ENCODE data around the gene SERPINE2.

The SERPINE2 gene

DNA sequence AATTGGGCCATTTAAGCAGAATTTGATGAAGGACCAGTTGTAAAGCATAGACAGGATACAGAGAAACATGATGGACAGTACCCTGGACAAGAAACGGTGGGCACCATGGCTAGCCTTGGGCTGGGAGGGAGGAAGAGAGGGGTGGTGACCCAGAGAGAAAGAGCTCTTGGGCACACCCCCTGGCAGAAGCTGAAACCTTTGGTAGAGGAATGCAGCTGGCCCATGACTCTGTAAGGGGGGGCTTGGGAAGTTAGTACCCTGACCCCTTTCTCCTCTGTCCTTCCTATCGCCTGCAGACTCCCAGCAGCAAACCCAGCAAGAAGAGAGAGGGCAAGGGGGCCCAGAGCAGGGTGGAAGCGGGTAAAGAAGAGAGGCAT lies 49.2 kb downstream of the SERPINE2 start:
- H3K36me3 ChIP-seq (ENCODE audit: insufficient read depth, low read length), result no peaks in the 10 kb centered on the region
- H4K20me1 ChIP-seq (ENCODE audit: insufficient read depth, low read length, poor library complexity, severe bottlenecking), result no peaks in the 10 kb centered on the region
- H3K4me2 ChIP-seq (ENCODE audit: low read depth, low read length, poor library complexity, severe bottlenecking), result no peak overlapping the region
- H3K9me2 ChIP-seq (replicated peaks; ENCODE audit: low read depth, low read length), result no peaks in the 10 kb centered on the region
- no peaks in the 10 kb centered on the region for H3F3A ChIP-seq (ENCODE audit: low read depth)
- no peaks in the 10 kb centered on the region for H3K9me3 ChIP-seq (ENCODE audit: insufficient read depth, low read depth, low read length)
- H3K4me3 ChIP-seq (ENCODE audit: low read length, poor library complexity, severe bottlenecking), result no peak overlapping the region
- TF ChIP-seq, protein P1, sequence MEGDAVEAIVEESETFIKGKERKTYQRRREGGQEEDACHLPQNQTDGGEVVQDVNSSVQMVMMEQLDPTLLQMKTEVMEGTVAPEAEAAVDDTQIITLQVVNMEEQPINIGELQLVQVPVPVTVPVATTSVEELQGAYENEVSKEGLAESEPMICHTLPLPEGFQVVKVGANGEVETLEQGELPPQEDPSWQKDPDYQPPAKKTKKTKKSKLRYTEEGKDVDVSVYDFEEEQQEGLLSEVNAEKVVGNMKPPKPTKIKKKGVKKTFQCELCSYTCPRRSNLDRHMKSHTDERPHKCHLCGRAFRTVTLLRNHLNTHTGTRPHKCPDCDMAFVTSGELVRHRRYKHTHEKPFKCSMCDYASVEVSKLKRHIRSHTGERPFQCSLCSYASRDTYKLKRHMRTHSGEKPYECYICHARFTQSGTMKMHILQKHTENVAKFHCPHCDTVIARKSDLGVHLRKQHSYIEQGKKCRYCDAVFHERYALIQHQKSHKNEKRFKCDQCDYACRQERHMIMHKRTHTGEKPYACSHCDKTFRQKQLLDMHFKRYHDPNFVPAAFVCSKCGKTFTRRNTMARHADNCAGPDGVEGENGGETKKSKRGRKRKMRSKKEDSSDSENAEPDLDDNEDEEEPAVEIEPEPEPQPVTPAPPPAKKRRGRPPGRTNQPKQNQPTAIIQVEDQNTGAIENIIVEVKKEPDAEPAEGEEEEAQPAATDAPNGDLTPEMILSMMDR (conservative IDR thresholded peaks at IDR 0.05; ENCODE audit: low read length), result no peak
- no peak for TF ChIP-seq EZH2phosphoT487 (IDR thresholded peaks at IDR 0.05; ENCODE audit: borderline replicate concordance)
- H3K27me3 ChIP-seq (ENCODE audit: insufficient read depth, low read length, poor library complexity, severe bottlenecking), result no peaks in the 10 kb centered on the region
- H3K4me1 ChIP-seq (ENCODE audit: insufficient read depth, low read length, poor library complexity, severe bottlenecking), result no peaks in the 10 kb centered on the region
- no peak overlapping the region for H2AFZ ChIP-seq (ENCODE audit: low read length)
- H3K9ac ChIP-seq (ENCODE audit: low read depth, low read length, poor library complexity, severe bottlenecking), result no peak overlapping the region
- H3K79me2 ChIP-seq (ENCODE audit: insufficient read depth, low read length), result no peaks in the 10 kb centered on the region

- Histone ChIP-seq H3K4me2 (ENCODE audit: low read depth, low read length, poor library complexity, severe bottlenecking) (no peak overlapping the region), H3K9me2 (replicated peaks; ENCODE audit: low read depth, low read length) (no peaks in the 10 kb centered on the region), H3K4me1 (ENCODE audit: insufficient read depth, low read length, poor library complexity, severe bottlenecking) (no peaks in the 10 kb centered on the region), H3K9ac (ENCODE audit: low read depth, low read length, poor library complexity, severe bottlenecking) (no peak overlapping the region), H2AFZ (ENCODE audit: low read length) (no peak overlapping the region), H3F3A (ENCODE audit: low read depth) (no peaks in the 10 kb centered on the region), H3K4me3 (ENCODE audit: low read length, poor library complexity, severe bottlenecking) (no peak overlapping the region), H3K36me3 (ENCODE audit: insufficient read depth, low read length) (peaks cover 4% of the 10 kb centered on the region; the same call in 1 of the 2 replicates), H3K27me3 (ENCODE audit: insufficient read depth, low read length, poor library complexity, severe bottlenecking) (no peaks in the 10 kb centered on the region), H4K20me1 (ENCODE audit: insufficient read depth, low read length, poor library complexity, severe bottlenecking) (no peaks in the 10 kb centered on the region), H3K9me3 (ENCODE audit: insufficient read depth, low read depth, low read length) (no peaks in the 10 kb centered on the region), H3K79me2 (ENCODE audit: insufficient read depth, low read length) (no peaks in the 10 kb centered on the region)
- TF ChIP-seq, protein P1 (conservative IDR thresholded peaks at IDR 0.05; ENCODE audit: low read length), result no peak
- TF ChIP-seq EZH2phosphoT487 (IDR thresholded peaks at IDR 0.05; ENCODE audit: borderline replicate concordance), result no peak
Observed at GRCh38 chr2:223989206-223989855, 49.8 kb downstream of the SERPINE2 start.

DNA sequence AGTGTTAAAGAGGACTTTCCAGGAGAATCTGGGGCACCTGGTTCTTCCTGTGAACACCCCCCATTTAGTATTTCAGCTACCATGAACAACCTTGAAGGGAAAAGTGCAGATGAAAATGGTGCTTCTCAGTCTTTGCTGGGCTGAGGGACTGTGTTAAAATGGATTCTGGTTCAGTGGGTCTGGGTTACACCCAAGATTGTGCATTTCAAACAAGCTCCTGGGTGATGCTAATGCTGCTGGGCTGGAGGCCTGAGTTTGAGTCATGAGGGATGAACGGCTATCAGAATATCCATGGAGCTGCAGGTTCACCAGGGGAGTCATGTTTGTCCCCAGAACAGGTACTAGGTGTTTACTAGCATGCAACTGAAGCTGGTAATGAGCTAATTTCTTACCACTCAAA lies 57.8 kb downstream of the SERPINE2 start:
- Histone ChIP-seq H3K4me2 (ENCODE audit: low read depth, low read length, poor library complexity, severe bottlenecking) (no peak overlapping the region), H3K36me3 (ENCODE audit: insufficient read depth, low read length) (peaks cover 5% of the 10 kb centered on the region; the same call in 1 of the 2 replicates), H3F3A (ENCODE audit: low read depth) (no peaks in the 10 kb centered on the region), H3K4me3 (ENCODE audit: low read length, poor library complexity, severe bottlenecking) (no peak overlapping the region), H3K4me1 (ENCODE audit: insufficient read depth, low read length, poor library complexity, severe bottlenecking) (no peaks in the 10 kb centered on the region), H3K9ac (ENCODE audit: low read depth, low read length, poor library complexity, severe bottlenecking) (no peak overlapping the region), H3K27me3 (ENCODE audit: insufficient read depth, low read length, poor library complexity, severe bottlenecking) (no peaks in the 10 kb centered on the region), H4K20me1 (ENCODE audit: insufficient read depth, low read length, poor library complexity, severe bottlenecking) (no peaks in the 10 kb centered on the region), H3K9me3 (ENCODE audit: insufficient read depth, low read depth, low read length) (no peaks in the 10 kb centered on the region), H3K9me2 (replicated peaks; ENCODE audit: low read depth, low read length) (no peaks in the 10 kb centered on the region), H2AFZ (ENCODE audit: low read length) (no peak overlapping the region), H3K79me2 (ENCODE audit: insufficient read depth, low read length) (no peaks in the 10 kb centered on the region)
- no peak for TF ChIP-seq EZH2phosphoT487 (IDR thresholded peaks at IDR 0.05; ENCODE audit: borderline replicate concordance)
- TF ChIP-seq, protein P1 (conservative IDR thresholded peaks at IDR 0.05; ENCODE audit: low read length), result no peak
